Heart right ventricle (tissue), 16 donors: Measurements from ENCODE around the gene TEDC1. TPM values are rescaled to one million over a fixed set of nuclear protein-coding genes. Genes with fewer than 3 reads are reported as not detected.

Experiments
- ATAC-seq, 8 donors: fragments of 200-7000 bp; cut with Tn5 transposase; one replicate each; pipeline ENCODE4 v1.9.1; 2020; ENCODE audit warnings: mild to moderate bottlenecking in 8 of 8, moderate library complexity in 8 of 8, moderate number of reproducible peaks in 1 of 8
- DNase-seq, 2 donors: peaks; one replicate each; pipeline ENCODE4 v3.0.0-alpha.2; 2020
- H3K27ac ChIP-seq, 10 donors: fragments of 200-600 bp; sonication (generic) in 2 of 10; one replicate each; pipeline versions ENCODE4 v1.5.0 to v1.8.0; 2020 to 2022; ENCODE audit warnings: mild to moderate bottlenecking in 3 of 10
- H3K27me3 ChIP-seq, 7 donors: fragments of 200-600 bp; one replicate each; pipeline ENCODE4 v1.8.0; 2021 to 2022; ENCODE audit warnings: mild to moderate bottlenecking in 2 of 7
- H3K36me3 ChIP-seq, 9 donors: fragments of 200-600 bp; sonication (generic) in 1 of 9; one replicate each; pipeline versions ENCODE4 v1.5.0 to v1.8.0; 2020 to 2022; ENCODE audit warnings: mild to moderate bottlenecking in 2 of 9
- H3K4me1 ChIP-seq, 9 donors: fragments of 200-600 bp; sonication (generic) in 1 of 9; one replicate each; pipeline versions ENCODE4 v1.5.0 to v1.8.0; 2020 to 2022; ENCODE audit warnings: mild to moderate bottlenecking in 4 of 9
- H3K4me3 ChIP-seq, 10 donors: fragments of 200-600 bp; sonication (generic) in 2 of 10; one replicate each; pipeline versions ENCODE4 v1.5.0 to v1.8.0; 2020 to 2022; ENCODE audit warnings: mild to moderate bottlenecking in 7 of 10, moderate library complexity in 2 of 10
- H3K9me3 ChIP-seq, 11 donors: fragments of 200-600 bp in 10 of 11; sonication (generic) in 2 of 11; one replicate each; pipeline versions ENCODE4 v1.5.0 to v1.8.0; 2013 to 2022; ENCODE audit warnings: mild to moderate bottlenecking in 2 of 11, control low read depth in 1 of 11, moderate library complexity in 1 of 11
- CTCF ChIP-seq, 9 donors: fragments of 200-600 bp; sonication (generic) in 2 of 9; IDR thresholded peaks; one replicate each; pipeline versions ENCODE4 v1.5.0 to v1.8.0; 2021 to 2022; ENCODE audit warnings: antibody characterized with exemption in 9 of 9, mild to moderate bottlenecking in 5 of 9, moderate library complexity in 1 of 9
- WGBS, 2 donors: extraction: QIAGEN DNeasy Blood & Tissue Kit; methylation state at CpG; one replicate each; pipeline ENCODE4 v1.1.7; 2013; ENCODE audit warnings: inconsistent platforms in 1 of 2; 5-methylcytosine and 5-hydroxymethylcytosine counted together
- intact Hi-C, 10 donors: fragments of 100-400 bp; cut with DNase I; formaldehyde crosslinking; loops; one replicate each; pipeline versions ENCODE4 v1.11.1 to v1.14.2; 2022
- polyA plus RNA-seq, 2 donors: library from polyadenylated mRNA; stranded (reverse); fragments of 200-250 nt; gene quantifications; one replicate each; pipeline ENCODE4 v1.2.3, GENCODE V29; 2013
- total RNA-seq, 10 donors: library from RNA; stranded (reverse); fragmentation: NEBNext Ultra II Directional in 3 of 10; extraction: Animal tissue kit (Norgen Biotek cat#: 25700) in 3 of 10; gene quantifications; one replicate each; pipeline versions ENCODE4 v1.2.1 to v1.2.4, GENCODE V29; 2021 to 2023
- donor health status: Arrhythmogenic right ventricular cardiomyopathy.
- donor health status: ischemic (EF 13 %, LVEDD 7.1; RV severe dilation, severe dysfunction).
- donor health status: healthy with polysubstance abuse.
- donor health status: DM: no; HTN: yes; CAD: no.
- donor health status: DM: no; HTN: no; CAD: no.
- donor health status: ischemic (EF 25% LVEDD 6.9; RV normal size, moderate dysfunction).
- donor health status: ischemic (EF 25% LVEDD 5.7; RV mildly dilated, moderate dysfunction).
- donor health status: healthy.
- donor health status: DM: yes; HTN: yes; CAD: no.
- donor health status: Ischemic cardiomyopathy.
- donor health status: ischemic (EF 35%, LVEDD 5.7; RV mildly dilated, moderate dysfunction).
- donor health status: nonischemic (EF 11% LVEDD 7.7; RV severe dilation, severe dysfunction).
- donor health status: DM: yes; HTN: yes; CAD: no.
- donor health status: PGD.
- donor health status: ischemic (EF 29% LVEDD 5.4; RV normal size, mild dysfunction).
- donor health status: nonischemic (EF 23%, LVEDD 6.1; RV moderate dilation, normal function).

The TEDC1 gene
- total and polyA plus RNA-seq, 12 donors = 2.3 to 10.0 (median 4.4) TPM

GRCh38 chr14:105531894-105532623, 41.0 kb downstream of the TEDC1 start:
- intact Hi-C loops = no loop called here
- TF ChIP-seq CTCF (IDR thresholded peaks at IDR 0.05) = no peak
- H3K4me3 ChIP-seq = no peak overlapping the region
- no peak for ATAC-seq
- no peaks in the 10 kb centered on the region for H3K9me3 ChIP-seq
- peaks cover 8 to 30% (median 26%) of the 10 kb centered on the region in 9 donors for H3K4me1 ChIP-seq
- no peaks in the 10 kb centered on the region for H3K36me3 ChIP-seq
- WGBS, 2 donors = 72 to 82% methylated on average over 19 of the region's 19 CpGs
- no peak for DNase-seq
- H3K27ac ChIP-seq = no peak overlapping the region
- peaks cover 0 to 35% (median 7%) of the 10 kb centered on the region in 7 donors for H3K27me3 ChIP-seq

DNA sequence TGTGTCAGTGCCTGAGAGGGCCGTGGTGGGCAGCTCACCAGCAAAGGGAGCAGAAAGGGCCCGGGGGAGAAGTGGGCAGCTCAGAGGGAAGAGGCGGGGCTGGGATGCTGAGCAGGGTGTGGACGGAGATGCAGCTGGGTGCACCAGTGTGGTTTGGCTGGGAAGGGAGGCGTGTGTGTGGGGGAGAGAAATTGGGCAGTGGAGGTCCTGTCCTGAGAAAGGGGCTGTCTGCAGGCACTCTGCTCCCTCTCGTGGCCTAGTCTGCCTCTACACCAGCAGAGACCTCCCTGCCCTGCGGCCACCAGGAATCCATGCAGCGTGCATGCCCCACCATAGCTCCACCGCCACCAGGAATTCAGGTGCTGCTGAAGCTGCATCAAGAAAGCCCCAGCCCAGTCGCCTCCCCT, 41.7 kb downstream of the TEDC1 start:
- intact Hi-C loops = no loop called here
- DNase-seq (peak in 1 of 2 donors; percentile 31), ATAC-seq (no peak)
- no peaks in the 10 kb centered on the region for H3K36me3 ChIP-seq
- no peaks in the 10 kb centered on the region for H3K9me3 ChIP-seq
- H3K27me3 ChIP-seq = peaks cover 0 to 35% (median 14%) of the 10 kb centered on the region in 7 donors
- peak in 6 of 9 donors; percentile 19 to 39 (median 34) for TF ChIP-seq CTCF (IDR thresholded peaks at IDR 0.05)
- peaks cover 2 to 25% (median 19%) of the 10 kb centered on the region in 9 donors for H3K4me1 ChIP-seq
- H3K4me3 ChIP-seq = no peak overlapping the region
- WGBS, 2 donors = 65 to 76% methylated on average over 10 of the region's 10 CpGs
- no peak overlapping the region for H3K27ac ChIP-seq

GRCh38 chr14:105533391-105533790, 42.3 kb downstream of the TEDC1 start:
- no peak for DNase-seq

More at GRCh38 chr14:105533391-105533790, 42.3 kb downstream of the TEDC1 start:
- no peaks in the 10 kb centered on the region for H3K36me3 ChIP-seq
- no peak for TF ChIP-seq CTCF (IDR thresholded peaks at IDR 0.05)
- ATAC-seq = no peak
- intact Hi-C loops = no loop called here
- H3K27ac ChIP-seq = no peak overlapping the region
- H3K4me1 ChIP-seq = peaks cover 0 to 25% (median 15%) of the 10 kb centered on the region in 9 donors
- H3K27me3 ChIP-seq = peaks cover 0 to 36% (median 18%) of the 10 kb centered on the region in 7 donors
- no peaks in the 10 kb centered on the region for H3K9me3 ChIP-seq
- no peak overlapping the region for H3K4me3 ChIP-seq
- 85 to 87% methylated on average over 9 of the region's 9 CpGs for WGBS, 2 donors
